ENCODE measurements around the gene TUBG1.

- no peak for TF ChIP-seq POLR2A (IDR thresholded peaks at IDR 0.05)
- no peak for TF ChIP-seq CTCF (IDR thresholded peaks at IDR 0.05)
- TF ChIP-seq POLR2AphosphoS5 (IDR thresholded peaks at IDR 0.05) = no peak
These were observed 22.8 kb upstream of the TUBG1 start for GRCh38 chr17:42586514-42587230.

All from sigmoid colon (tissue), 4 donors.